GM21360 (cell line): ENCODE measurements around the gene APLN.
A peak's percentile ranks its signal among the peaks of the same experiment; 100 is the strongest.

ENCODE experiments used
- ATAC-seq: cut with Tn5 transposase; IDR thresholded peaks from one replicate; pipeline ENCODE4 v1.9.1; 2021; ENCODE audit warnings: mild to moderate bottlenecking, moderate library complexity; ENCODE audit not compliant: unreplicated experiment

Gene APLN

GRCh38 chrX:129654652-129655546 lies at the start of gene APLN:
TSS of gene APLN (minus strand) at chrX:129654956. CDS start at chrX:129654630, 326 bp downstream.
- peak; percentile 32 for ATAC-seq

GRCh38 chrX:129704491-129704890 lies 49.7 kb upstream of the APLN start:
- ATAC-seq, result no peak

- no peak for ATAC-seq
These were observed 46.9 kb upstream of the APLN start for GRCh38 chrX:129701624-129702069.

GRCh38 chrX:129700536-129700935 lies 45.8 kb upstream of the APLN start:
- ATAC-seq, result no peak

GRCh38 chrX:129698150-129698549 lies 43.4 kb upstream of the APLN start:
- no peak for ATAC-seq

- no peak for ATAC-seq
These were observed 42.6 kb upstream of the APLN start for GRCh38 chrX:129697204-129697829.

GRCh38 chrX:129696463-129697155 lies 41.9 kb upstream of the APLN start:
- no peak for ATAC-seq

- ATAC-seq, result no peak
These were observed 41.2 kb upstream of the APLN start for GRCh38 chrX:129695937-129696336.

GRCh38 chrX:129695535-129695934 lies 40.8 kb upstream of the APLN start:
- ATAC-seq, result no peak

- no peak for ATAC-seq
These were observed 40.0 kb upstream of the APLN start for GRCh38 chrX:129694805-129695204.

- no peak for ATAC-seq
These were observed 38.6 kb upstream of the APLN start for GRCh38 chrX:129693354-129693753.

- no peak for ATAC-seq
These were observed 35.7 kb upstream of the APLN start for GRCh38 chrX:129690435-129690834.

GRCh38 chrX:129689796-129690195 lies 35.0 kb upstream of the APLN start:
- no peak for ATAC-seq

- ATAC-seq, result no peak
These were observed 33.3 kb upstream of the APLN start for GRCh38 chrX:129688097-129688496.

GRCh38 chrX:129686422-129686948 lies 31.7 kb upstream of the APLN start:
- no peak for ATAC-seq

- ATAC-seq, result no peak
These were observed 28.2 kb upstream of the APLN start for GRCh38 chrX:129682979-129683378.

GRCh38 chrX:129679901-129680300 lies 25.1 kb upstream of the APLN start:
- ATAC-seq, result no peak

- no peak for ATAC-seq
These were observed 23.9 kb upstream of the APLN start for GRCh38 chrX:129678614-129679195.

GRCh38 chrX:129667412-129667811 lies 12.7 kb upstream of the APLN start:
- no peak for ATAC-seq

- no peak for ATAC-seq
These were observed 11.3 kb upstream of the APLN start for GRCh38 chrX:129665916-129666644.
